Memory B cell (primary cell): Measurements from ENCODE around the gene RHBDL2.
"Not testable (repeated sequence)": the region's sequence is repeated elsewhere in the genome, so short reads cannot be mapped to it uniquely, and the experiment has no call there.

Experiments used
- ATAC-seq: fragments of 150-1000 bp; cut with Tn5 transposase; 2 replicates; pipeline ENCODE4 v1.10.0; 2021; ENCODE audit warnings: low read depth, mild to moderate bottlenecking, moderate library complexity
- DNase-seq, 2 donors: peaks; one replicate each; pipeline ENCODE4 v3.0.0; 2022; ENCODE audit warnings: low spot score in 2 of 2
- H3K27ac Mint-ChIP-seq: one replicate; pipeline ENCODE4 v1.8.0; 2022; ENCODE audit warnings: mild to moderate bottlenecking, moderate library complexity, mixed read lengths
- H3K27me3 Mint-ChIP-seq: one replicate; pipeline ENCODE4 v1.8.0; 2022; ENCODE audit warnings: mixed read lengths
- H3K36me3 Mint-ChIP-seq: one replicate; pipeline ENCODE4 v1.8.0; 2022; ENCODE audit warnings: mild to moderate bottlenecking, mixed read lengths
- H3K4me1 Mint-ChIP-seq: one replicate; pipeline ENCODE4 v1.8.0; 2022; ENCODE audit warnings: mixed read lengths
- H3K4me3 Mint-ChIP-seq: one replicate; pipeline ENCODE4 v1.8.0; 2022; ENCODE audit warnings: mild to moderate bottlenecking, moderate library complexity, mixed read lengths
- H3K9me3 Mint-ChIP-seq: one replicate; pipeline ENCODE4 v1.8.0; 2022; ENCODE audit warnings: mixed read lengths

Gene RHBDL2, protein sequence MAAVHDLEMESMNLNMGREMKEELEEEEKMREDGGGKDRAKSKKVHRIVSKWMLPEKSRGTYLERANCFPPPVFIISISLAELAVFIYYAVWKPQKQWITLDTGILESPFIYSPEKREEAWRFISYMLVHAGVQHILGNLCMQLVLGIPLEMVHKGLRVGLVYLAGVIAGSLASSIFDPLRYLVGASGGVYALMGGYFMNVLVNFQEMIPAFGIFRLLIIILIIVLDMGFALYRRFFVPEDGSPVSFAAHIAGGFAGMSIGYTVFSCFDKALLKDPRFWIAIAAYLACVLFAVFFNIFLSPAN

DNA sequence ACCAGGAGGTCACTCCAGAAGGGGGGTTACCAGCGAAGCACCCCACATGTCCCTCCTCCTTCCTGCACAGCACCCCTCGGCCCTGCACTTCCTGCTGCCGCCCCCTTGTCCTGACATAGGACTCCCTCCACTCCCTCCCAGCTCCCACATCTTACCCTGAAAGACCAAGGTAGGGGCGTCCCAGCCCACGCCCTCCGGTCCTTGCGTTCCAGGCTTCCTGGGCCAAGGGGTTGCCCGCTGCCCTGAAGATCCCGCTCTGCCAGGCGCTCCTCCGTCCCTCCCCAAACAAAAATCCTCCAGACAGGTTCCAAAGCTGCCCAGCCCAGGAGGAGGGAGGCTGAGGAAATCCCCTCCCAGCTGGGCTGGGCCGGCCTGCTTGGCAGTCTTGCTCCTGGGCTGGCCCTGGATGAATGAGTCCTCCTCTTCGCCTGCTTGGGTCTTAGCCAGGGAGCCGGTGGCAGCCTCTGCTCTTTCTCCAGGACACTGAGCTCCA lies at the start of gene RHBDL2:
RHBDL2 (minus strand) TSS at position 304 of the 493 bp plus-strand sequence. CDS start 22,618 bp downstream, outside the sequence.
- no peaks in the 10 kb centered on the region for H3K9me3 Mint-ChIP-seq
- H3K36me3 Mint-ChIP-seq = no peaks in the 10 kb centered on the region
- no peak within 1 kb of the TSS for H3K4me3 Mint-ChIP-seq
- DNase-seq (no peak), ATAC-seq (no peak)
- no peak within 1 kb of the TSS for H3K27ac Mint-ChIP-seq
- H3K4me1 Mint-ChIP-seq = no peaks in the 10 kb centered on the region
- peaks cover 10% of the 10 kb centered on the region for H3K27me3 Mint-ChIP-seq

DNA sequence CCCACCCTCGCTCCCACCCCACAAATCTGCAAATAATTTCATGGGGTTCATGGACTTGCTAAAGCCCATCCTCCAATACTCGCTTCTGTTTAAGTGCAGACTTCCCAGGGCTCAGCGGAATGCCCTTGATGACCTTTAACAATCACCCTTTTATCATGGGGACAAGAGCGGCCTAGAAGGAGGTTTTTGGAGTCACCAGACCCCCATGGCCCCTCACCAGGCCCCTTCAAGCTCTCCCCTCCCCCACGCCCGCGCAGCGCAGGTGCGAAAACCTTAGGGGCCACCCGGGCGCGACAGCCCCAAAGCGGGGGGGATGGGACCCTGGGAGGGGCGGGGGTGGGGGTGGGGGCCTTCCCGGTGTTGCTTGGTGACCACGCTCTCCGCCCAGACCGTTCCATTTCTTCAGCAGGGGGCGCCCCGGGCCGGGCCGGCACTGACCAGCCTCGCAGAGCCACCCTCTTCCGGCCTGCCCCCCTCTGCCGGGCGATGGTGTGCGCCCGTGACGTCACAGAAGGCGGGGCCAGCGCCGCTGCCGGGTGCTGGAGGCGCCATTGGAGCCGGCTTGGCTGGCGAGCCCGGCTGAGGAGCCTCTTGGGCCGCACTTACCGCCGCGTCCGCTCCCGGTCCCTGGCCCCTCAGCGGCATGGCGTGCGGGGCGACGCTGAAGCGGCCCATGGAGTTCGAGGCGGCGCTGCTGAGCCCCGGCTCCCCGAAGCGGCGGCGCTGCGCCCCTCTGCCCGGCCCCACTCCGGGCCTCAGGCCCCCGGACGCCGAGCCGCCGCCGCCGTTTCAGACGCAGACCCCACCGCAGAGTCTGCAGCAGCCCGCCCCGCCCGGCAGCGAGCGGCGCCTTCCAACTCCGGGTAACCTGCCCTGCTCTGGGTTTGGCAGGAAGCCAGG lies 49.4 kb upstream of the RHBDL2 start, which contains the start of gene AKIRIN1:
AKIRIN1 (plus strand) TSS at position 539 of the 900 bp plus-strand sequence; CDS start at position 644, 105 bp downstream.
- Mint-ChIP-seq H3K9me3 (no peaks in the 10 kb centered on the region), H3K4me3 (peak within 1 kb of the TSS; percentile 87), H3K27me3 (peaks cover 3% of the 10 kb centered on the region), H3K27ac (peak within 1 kb of the TSS; percentile 91), H3K4me1 (peaks cover 20% of the 10 kb centered on the region), H3K36me3 (peaks cover 6% of the 10 kb centered on the region)
- peak; percentile 86 for ATAC-seq
- peak; percentile 98 to 99 for DNase-seq

DNA sequence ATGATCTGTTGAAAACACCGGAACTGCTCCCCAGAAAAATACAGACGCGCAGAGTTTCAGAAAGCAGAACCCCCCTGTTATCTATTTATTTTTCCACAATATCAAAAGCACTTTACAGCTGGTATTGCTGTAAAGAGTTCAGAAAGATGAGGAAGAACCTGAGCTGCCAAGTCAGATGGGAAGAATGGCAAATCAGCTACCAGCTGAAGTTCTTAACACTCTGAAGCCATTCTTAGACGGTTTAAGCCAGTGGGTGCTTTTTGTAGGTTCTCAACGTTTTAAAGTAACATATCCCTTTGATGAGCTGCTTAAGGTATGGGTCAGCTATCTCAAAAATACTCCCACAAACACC lies 48.7 kb upstream of the RHBDL2 start:
- Mint-ChIP-seq H3K4me1 (peaks cover 18% of the 10 kb centered on the region), H3K27me3 (peaks cover 6% of the 10 kb centered on the region), H3K4me3 (peak overlapping the region; percentile 87), H3K27ac (peak overlapping the region; percentile 91), H3K36me3 (peaks cover 4% of the 10 kb centered on the region), H3K9me3 (no peaks in the 10 kb centered on the region)
- ATAC-seq (no peak), DNase-seq (no peak)

DNA sequence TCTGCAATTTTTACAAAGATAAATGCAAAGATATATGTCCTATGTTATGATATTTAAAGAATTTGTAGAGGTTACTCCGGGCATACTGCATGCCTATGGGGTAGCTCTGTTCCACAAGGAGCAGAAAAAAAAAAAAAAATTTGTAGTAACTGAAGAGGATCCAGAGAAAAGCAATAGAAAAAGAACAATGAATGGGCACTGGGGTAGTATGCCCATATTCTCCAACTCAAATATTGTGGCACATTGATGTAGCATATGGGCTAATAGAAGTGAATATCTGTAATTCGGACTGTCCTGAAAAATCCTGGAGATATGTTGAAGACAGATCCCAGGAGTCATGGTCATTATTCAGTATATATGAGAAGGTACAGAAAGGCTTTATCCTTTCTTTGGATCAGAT lies 48.3 kb upstream of the RHBDL2 start:
- Mint-ChIP-seq H3K4me3 (peak overlapping the region; percentile 87), H3K27ac (peak overlapping the region; percentile 91), H3K9me3 (no peaks in the 10 kb centered on the region), H3K27me3 (peaks cover 7% of the 10 kb centered on the region), H3K36me3 (peaks cover under 1% of the 10 kb centered on the region), H3K4me1 (peaks cover 15% of the 10 kb centered on the region)
- DNase-seq (no peak), ATAC-seq (no peak)

DNA sequence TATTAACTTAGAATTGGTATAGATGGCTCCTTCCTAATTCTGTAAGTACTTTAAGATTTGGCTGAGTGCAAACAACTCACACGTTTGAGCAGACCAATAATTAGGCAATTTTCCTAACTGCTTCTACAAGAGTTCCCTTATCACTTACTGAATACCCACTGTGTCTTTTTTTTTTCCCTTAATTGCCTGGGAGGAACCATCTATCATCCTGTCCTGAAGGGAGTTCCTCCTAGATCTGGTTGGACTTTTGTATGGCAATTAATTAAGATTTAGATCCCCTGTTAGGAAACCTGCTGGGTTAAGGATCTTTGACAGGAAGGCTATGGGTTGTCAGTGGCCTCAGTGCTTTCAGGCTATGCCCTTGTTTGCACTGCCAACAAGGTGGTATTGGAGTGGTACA lies 37.8 kb upstream of the RHBDL2 start:
- not testable (repeated sequence) for H3K4me1 Mint-ChIP-seq, H3K9me3 Mint-ChIP-seq, ATAC-seq, H3K4me3 Mint-ChIP-seq, DNase-seq, H3K27ac Mint-ChIP-seq, H3K36me3 Mint-ChIP-seq, H3K27me3 Mint-ChIP-seq

DNA sequence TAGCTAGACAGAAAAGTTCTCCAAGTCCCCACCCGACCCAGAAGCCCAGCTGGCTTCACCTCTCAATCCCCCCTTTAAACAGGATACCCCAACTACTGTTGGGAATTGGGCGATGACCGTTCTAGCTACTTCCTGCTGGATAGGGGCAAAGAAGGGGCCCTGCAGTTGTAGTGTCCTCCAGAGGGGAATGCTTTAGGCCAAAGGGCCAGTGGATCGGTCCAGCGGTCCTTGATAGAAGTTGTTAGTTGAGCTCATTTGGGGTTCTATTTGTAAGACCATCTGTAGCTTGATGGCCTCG lies 36.6 kb upstream of the RHBDL2 start:
- not testable (repeated sequence) for H3K9me3 Mint-ChIP-seq, H3K36me3 Mint-ChIP-seq, H3K27ac Mint-ChIP-seq, DNase-seq, H3K4me1 Mint-ChIP-seq, H3K27me3 Mint-ChIP-seq, H3K4me3 Mint-ChIP-seq, ATAC-seq

DNA sequence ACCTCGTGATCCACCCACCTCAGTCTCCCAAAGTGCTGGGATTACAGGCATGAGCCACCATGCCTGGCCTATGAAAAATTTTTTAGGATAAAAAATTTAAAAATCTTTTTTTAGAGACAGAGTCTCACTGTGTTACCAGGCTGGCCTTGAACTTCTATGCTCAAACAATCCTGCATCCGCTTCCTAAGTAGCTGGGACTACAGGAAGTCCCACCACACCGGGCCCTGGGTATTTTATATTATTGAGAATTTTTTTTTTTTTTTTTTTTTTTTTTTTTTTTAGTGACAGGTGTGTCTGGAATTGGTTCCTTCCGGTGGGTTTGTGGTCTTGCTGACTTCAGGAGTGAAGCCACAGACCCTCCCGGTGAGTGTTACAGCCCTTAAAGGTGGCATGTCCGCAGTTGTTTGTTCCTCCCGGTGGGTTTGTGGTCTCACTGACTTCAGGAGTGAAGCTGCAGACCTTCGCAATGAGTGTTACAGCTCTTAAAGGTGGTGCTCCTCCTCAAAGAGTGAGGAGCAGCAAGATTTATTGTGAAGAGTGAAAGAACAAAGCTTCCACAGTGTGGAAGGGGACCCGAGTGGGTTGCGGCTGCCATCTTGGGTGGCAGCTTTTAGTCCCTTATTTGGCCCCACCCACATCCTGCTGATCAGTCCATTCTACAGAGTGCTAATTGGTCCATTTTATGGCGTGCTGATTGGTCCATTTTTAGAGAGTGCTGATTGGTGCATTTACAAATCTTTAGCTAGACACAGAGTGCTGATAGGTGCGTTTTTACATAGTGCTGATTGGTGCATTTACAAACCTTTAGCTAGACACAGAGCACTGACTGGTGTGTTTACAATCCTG lies 36.0 kb upstream of the RHBDL2 start:
- not testable (repeated sequence) for ATAC-seq, H3K27ac Mint-ChIP-seq, H3K9me3 Mint-ChIP-seq, H3K36me3 Mint-ChIP-seq, DNase-seq, H3K4me1 Mint-ChIP-seq, H3K27me3 Mint-ChIP-seq, H3K4me3 Mint-ChIP-seq

DNA sequence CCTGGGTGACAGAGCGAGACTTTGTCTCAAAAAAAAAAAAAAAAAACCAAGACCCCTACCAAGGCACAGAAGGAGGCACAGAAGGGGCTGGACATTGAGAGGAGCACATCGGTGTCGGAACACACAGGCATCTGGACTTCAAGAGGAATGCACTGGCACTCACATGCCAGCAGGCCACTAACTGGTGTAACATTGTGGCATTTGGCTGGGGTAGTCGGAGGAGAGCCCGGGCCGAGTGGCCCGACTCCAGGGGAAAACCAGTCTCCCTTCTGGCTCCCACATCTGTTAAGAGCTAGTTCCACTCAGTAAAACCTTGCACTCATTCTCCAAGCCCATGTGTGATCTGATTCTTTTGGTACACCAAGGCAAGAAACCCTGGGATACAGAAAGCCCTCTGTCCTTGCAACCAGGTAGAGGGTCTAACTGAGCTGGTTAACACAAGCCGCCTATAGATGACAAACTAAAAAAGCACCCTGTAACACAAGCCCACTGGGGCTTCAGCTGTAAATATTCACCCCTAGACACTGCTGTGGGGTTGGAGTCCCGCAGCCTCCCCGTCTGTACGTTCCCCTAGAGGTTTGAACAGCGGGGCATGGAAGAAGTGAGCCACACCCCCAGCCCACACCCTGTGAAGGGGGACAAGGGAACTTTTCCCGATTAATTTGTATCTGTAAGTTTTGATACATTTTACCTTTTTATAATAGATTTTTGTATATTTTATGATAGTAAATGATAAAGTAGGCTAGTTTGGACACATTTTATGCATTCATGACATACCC lies 32.2 kb upstream of the RHBDL2 start:
- Mint-ChIP-seq H3K9me3 (peaks cover 2% of the 10 kb centered on the region), H3K36me3 (no peaks in the 10 kb centered on the region), H3K27ac (no peak overlapping the region), H3K27me3 (peaks cover 2% of the 10 kb centered on the region), H3K4me1 (peaks cover 3% of the 10 kb centered on the region), H3K4me3 (no peak overlapping the region)
- ATAC-seq = no peak
- no peak for DNase-seq

DNA sequence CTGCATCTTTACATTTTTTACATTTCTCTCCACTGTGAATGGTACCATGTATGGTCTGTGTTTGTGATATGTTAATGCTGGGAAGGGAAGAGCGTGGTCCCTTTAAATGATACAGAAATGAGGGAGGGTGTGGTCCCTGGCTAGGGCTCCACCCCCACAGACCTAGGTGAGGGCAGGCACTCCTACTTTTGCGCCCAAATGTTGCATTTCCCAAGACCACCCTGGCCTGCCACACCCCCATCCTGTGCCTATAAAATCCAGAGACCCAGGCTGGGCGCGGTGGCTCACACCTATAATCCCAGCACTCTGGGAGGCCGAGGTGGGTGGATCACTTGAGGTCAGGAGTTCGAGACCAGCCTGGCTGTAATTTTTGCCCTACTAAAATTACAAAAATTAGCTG lies 31.5 kb upstream of the RHBDL2 start:
- ATAC-seq, DNase-seq, H3K36me3 Mint-ChIP-seq, H3K4me1 Mint-ChIP-seq, H3K9me3 Mint-ChIP-seq, H3K4me3 Mint-ChIP-seq, H3K27ac Mint-ChIP-seq, H3K27me3 Mint-ChIP-seq: not testable (repeated sequence)

DNA sequence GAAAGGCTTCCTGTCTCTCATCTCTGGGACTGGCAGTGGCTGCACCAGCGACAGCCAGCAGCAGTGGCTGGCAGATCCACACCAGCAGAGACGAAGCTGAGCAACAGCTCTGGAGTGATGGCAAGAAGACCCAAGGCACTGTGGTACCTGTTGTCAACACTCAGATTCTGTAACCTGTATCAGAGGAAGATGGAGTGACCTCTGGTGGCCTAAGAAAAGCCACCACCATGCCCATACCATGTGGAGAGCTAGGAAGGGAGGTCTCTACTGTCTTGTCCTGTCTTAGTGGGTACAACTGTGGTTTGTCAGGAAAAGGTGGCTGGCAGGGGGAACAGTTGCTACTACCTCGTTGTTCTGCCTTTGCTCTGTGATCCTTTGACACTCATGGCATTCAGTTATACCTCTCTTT lies 22.5 kb upstream of the RHBDL2 start:
- no peaks in the 10 kb centered on the region for H3K9me3 Mint-ChIP-seq
- no peak overlapping the region for H3K4me3 Mint-ChIP-seq
- H3K27me3 Mint-ChIP-seq = no peaks in the 10 kb centered on the region
- H3K4me1 Mint-ChIP-seq = no peaks in the 10 kb centered on the region
- ATAC-seq (no peak), DNase-seq (no peak)
- H3K36me3 Mint-ChIP-seq = no peaks in the 10 kb centered on the region
- H3K27ac Mint-ChIP-seq = no peak overlapping the region

DNA sequence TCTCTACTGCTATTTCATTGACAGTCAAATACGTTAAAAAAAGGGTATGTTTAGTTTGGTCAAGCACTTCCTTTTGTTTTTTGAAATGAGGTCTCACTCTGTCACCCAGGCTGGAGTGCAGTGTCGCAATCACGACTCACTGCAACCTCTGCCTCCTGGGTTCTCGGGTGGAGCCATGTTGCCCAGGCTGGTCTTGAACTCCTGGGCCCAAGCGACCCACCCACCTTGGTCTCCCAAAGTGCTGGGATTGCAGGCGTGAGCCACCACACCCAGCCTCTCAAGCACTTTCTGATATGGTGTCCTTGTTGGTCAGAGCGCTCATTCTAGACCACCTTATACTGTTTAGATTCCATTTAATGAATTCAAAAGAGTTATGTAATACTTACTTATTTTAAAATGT lies 20.9 kb upstream of the RHBDL2 start:
- H3K4me1 Mint-ChIP-seq = no peaks in the 10 kb centered on the region
- no peak overlapping the region for H3K27ac Mint-ChIP-seq
- no peaks in the 10 kb centered on the region for H3K9me3 Mint-ChIP-seq
- DNase-seq (no peak), ATAC-seq (no peak)
- H3K27me3 Mint-ChIP-seq = no peaks in the 10 kb centered on the region
- no peaks in the 10 kb centered on the region for H3K36me3 Mint-ChIP-seq
- no peak overlapping the region for H3K4me3 Mint-ChIP-seq

DNA sequence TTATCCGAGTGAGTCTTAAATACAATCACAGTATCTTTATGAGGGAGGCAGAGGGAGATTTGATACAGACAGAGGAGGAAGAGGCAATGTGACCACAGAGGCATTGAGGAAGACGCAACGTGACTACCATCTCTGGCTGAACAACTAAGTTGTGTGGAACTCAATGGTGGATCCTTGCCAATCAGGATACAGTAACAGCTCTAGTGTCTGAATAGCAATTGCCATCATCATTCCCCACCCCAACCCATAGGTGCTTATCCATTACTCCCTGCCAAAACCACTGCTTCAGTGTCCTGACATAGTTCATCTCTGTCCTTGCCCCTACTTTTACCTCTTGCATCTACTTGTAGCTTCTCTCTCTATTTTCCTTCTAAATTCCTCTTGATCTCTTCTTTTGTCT lies 20.5 kb upstream of the RHBDL2 start:
- no peak overlapping the region for H3K27ac Mint-ChIP-seq
- ATAC-seq (no peak), DNase-seq (no peak)
- no peak overlapping the region for H3K4me3 Mint-ChIP-seq
- H3K4me1 Mint-ChIP-seq = no peaks in the 10 kb centered on the region
- H3K27me3 Mint-ChIP-seq = no peaks in the 10 kb centered on the region
- no peaks in the 10 kb centered on the region for H3K9me3 Mint-ChIP-seq
- H3K36me3 Mint-ChIP-seq = no peaks in the 10 kb centered on the region

DNA sequence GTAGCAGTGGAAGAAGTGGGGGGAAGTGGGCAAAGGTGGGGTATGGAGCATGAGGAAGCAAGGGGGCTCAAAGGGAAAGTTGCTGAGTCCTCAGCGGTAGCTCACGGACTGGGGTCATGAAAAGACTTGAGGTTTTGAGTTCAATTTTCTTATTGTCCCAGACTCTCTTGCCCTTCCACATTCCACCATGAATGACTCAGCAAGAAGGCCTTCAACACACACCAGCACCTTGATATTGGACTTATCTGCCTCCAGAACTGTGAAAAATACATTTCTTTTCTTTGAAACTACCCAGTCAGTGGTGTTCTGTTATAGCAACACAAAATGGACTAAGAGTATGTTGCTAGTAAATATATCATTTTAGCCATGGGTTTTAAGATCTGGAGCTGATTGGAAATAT lies 17.3 kb upstream of the RHBDL2 start:
- Mint-ChIP-seq H3K4me1 (no peaks in the 10 kb centered on the region), H3K27me3 (no peaks in the 10 kb centered on the region), H3K4me3 (no peak overlapping the region), H3K9me3 (no peaks in the 10 kb centered on the region), H3K36me3 (no peaks in the 10 kb centered on the region), H3K27ac (no peak overlapping the region)
- no peak for DNase-seq
- ATAC-seq = no peak
